H1 (cell line): Measurements from ENCODE around the gene ATP6V0D1. TPM values are rescaled to one million over a fixed set of nuclear protein-coding genes. Genes with fewer than 3 reads are reported as not detected.

Experiments used
- BACH1 ChIP-seq: IDR thresholded peaks from 2 replicates; pipeline ENCODE4 v1.6.1; 2012; ENCODE audit warnings: low read length, improper control_type of control experiment
- CEBPB ChIP-seq: IDR thresholded peaks from 2 replicates; pipeline ENCODE4 v1.6.1; 2012; ENCODE audit warnings: low read depth, low read length
- CHD1 ChIP-seq: IDR thresholded peaks from 2 replicates; pipeline ENCODE4 v1.6.1; 2012; ENCODE audit warnings: low read depth, low read length, improper control_type of control experiment
- CHD2 ChIP-seq: IDR thresholded peaks from 2 replicates; pipeline ENCODE4 v1.6.1; 2012; ENCODE audit warnings: low read length, improper control_type of control experiment
- HDAC6 ChIP-seq: IDR thresholded peaks from one replicate; pipeline ENCODE4 v1.7.1; 2012; ENCODE audit warnings: low read depth, mild to moderate bottlenecking, inconsistent platforms, low read length, moderate library complexity
- POLR2A ChIP-seq, 2 experiments: IDR thresholded peaks; 1 replicate in 1 of 2; 2 replicates in 1 of 2; pipeline ENCODE4 v1.6.1; 2011; ENCODE audit warnings: low read depth in 2 of 2, low read length in 2 of 2, mild to moderate bottlenecking in 2 of 2; ENCODE audit errors: control extremely low read depth in 1 of 2
- RFX5 ChIP-seq: IDR thresholded peaks from 2 replicates; pipeline ENCODE4 v1.6.1; 2011; ENCODE audit warnings: low read depth, low read length, improper control_type of control experiment, borderline replicate concordance
- SIX5 ChIP-seq: IDR thresholded peaks from 2 replicates; pipeline ENCODE4 v1.6.1; 2011; ENCODE audit warnings: mild to moderate bottlenecking, low read depth, low read length
- polyA plus RNA-seq, 7 experiments: library from polyadenylated mRNA; depleted of rRNA in 3 of 7; stranded (reverse) in 5 of 7; unstranded in 2 of 7; fragments of >200 nt in 5 of 7; fragments of 200-250 nt in 2 of 7; gene quantifications; 1 replicate in 5 of 7; 2 replicates in 1 of 7; 4 replicates in 1 of 7; pipeline versions ENCODE4 v1.2.1 to v1.2.3, GENCODE V29; 2011 to 2013; ENCODE audit warnings: missing spikeins in 2 of 7, mixed read lengths in 2 of 7
- total RNA-seq: library from RNA; stranded (reverse); fragmentation: NEBNext Ultra II Directional; extraction: Animal tissue kit (Norgen Biotek cat#: 25700); gene quantifications from 2 replicates; pipeline ENCODE4 v1.2.1, GENCODE V29; 2021
- TF ChIP-seq, protein P1 (sequence below), 3 experiments: IDR thresholded peaks; 1 replicate in 2 of 3; 2 replicates in 1 of 3; pipeline versions ENCODE4 v1.5.1 to v1.6.1; 2011; ENCODE audit warnings: low read length in 3 of 3, mild to moderate bottlenecking in 3 of 3, inconsistent platforms in 2 of 3, low read depth in 1 of 3, moderate library complexity in 1 of 3; ENCODE audit not compliant: insufficient read depth in 1 of 3; ENCODE audit errors: control extremely low read depth in 1 of 3

ATP6V0D1 gene
- total and polyA plus RNA-seq, 2 of the 8 experiments (the other 6 are each of a cell fraction or from before 2014, with no cell fraction given), result 47.3 to 134 TPM

DNA sequence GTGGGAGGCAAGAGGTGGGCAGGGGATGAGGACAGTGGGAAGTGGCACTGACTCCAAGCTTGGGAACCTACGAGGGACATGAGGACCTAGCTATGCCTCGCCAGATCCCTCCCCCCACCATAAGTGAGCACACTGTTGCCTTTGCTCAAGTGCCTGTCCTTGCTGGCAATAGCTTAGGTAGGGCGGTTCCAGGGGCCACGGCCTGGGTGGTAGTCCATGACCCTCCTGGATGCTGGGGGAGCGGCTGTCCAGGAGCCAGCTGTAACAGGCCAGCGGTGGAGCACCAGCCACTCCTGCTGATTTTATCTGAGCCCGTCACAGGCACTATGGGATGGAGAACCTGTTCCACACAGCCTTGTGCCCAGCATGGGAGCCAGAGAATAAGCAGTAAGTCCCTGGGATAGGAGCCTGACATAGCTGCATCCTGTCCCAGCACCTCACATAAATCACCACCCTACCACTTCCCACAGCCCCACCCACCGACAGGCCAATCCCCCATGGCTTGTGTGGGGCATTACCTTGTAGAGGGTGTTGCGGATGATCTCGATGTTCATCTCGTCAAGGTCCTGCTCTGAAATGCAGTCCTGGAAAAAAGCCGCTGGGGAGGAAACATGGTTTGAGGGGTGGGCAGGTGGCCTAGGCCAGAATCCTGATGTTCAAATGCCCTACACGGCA lies 38.2 kb downstream of the ATP6V0D1 start (continued):
- TF ChIP-seq, protein P1, sequence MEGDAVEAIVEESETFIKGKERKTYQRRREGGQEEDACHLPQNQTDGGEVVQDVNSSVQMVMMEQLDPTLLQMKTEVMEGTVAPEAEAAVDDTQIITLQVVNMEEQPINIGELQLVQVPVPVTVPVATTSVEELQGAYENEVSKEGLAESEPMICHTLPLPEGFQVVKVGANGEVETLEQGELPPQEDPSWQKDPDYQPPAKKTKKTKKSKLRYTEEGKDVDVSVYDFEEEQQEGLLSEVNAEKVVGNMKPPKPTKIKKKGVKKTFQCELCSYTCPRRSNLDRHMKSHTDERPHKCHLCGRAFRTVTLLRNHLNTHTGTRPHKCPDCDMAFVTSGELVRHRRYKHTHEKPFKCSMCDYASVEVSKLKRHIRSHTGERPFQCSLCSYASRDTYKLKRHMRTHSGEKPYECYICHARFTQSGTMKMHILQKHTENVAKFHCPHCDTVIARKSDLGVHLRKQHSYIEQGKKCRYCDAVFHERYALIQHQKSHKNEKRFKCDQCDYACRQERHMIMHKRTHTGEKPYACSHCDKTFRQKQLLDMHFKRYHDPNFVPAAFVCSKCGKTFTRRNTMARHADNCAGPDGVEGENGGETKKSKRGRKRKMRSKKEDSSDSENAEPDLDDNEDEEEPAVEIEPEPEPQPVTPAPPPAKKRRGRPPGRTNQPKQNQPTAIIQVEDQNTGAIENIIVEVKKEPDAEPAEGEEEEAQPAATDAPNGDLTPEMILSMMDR (IDR thresholded peaks at IDR 0.05; ENCODE audit: control extremely low read depth in 1 of 3, insufficient read depth in 1 of 3, low read depth in 1 of 3, low read length in 3 of 3), result no peak
- TF ChIP-seq BACH1, result no peak
- no peak for TF ChIP-seq POLR2A (IDR thresholded peaks at IDR 0.05; ENCODE audit: control extremely low read depth in 1 of 2, low read depth in 2 of 2, low read length in 2 of 2)
- no peak for TF ChIP-seq CHD2
- TF ChIP-seq CHD1, result no peak
- TF ChIP-seq SIX5, result no peak
- TF ChIP-seq RFX5, result no peak
- no peak for TF ChIP-seq CEBPB
- TF ChIP-seq HDAC6, result no peak
